ENCODE results near the gene UBA52.

- TF ChIP-seq, protein P1, sequence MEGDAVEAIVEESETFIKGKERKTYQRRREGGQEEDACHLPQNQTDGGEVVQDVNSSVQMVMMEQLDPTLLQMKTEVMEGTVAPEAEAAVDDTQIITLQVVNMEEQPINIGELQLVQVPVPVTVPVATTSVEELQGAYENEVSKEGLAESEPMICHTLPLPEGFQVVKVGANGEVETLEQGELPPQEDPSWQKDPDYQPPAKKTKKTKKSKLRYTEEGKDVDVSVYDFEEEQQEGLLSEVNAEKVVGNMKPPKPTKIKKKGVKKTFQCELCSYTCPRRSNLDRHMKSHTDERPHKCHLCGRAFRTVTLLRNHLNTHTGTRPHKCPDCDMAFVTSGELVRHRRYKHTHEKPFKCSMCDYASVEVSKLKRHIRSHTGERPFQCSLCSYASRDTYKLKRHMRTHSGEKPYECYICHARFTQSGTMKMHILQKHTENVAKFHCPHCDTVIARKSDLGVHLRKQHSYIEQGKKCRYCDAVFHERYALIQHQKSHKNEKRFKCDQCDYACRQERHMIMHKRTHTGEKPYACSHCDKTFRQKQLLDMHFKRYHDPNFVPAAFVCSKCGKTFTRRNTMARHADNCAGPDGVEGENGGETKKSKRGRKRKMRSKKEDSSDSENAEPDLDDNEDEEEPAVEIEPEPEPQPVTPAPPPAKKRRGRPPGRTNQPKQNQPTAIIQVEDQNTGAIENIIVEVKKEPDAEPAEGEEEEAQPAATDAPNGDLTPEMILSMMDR (IDR thresholded peaks at IDR 0.05): no peak
- no peak for TF ChIP-seq EZH2 (IDR thresholded peaks at IDR 0.05; ENCODE audit: borderline replicate concordance, insufficient read depth, low read depth, low read length, poor library complexity, severe bottlenecking)
Observed at GRCh38 chr19:18568367-18568766, 3.3 kb upstream of the UBA52 start.

Measured in B cell (primary cell).